CD4-positive, alpha-beta T cell treated with Interleukin-21 for 1 hour (primary cell): ENCODE measurements around the gene ADAMTSL3.
"Not testable (repeated sequence)": the region's sequence is repeated elsewhere in the genome, so short reads cannot be mapped to it uniquely, and the experiment has no call there.

Experiments used
- DNase-seq: peaks from one replicate; pipeline ENCODE4 v3.0.0-alpha.2; 2020

The ADAMTSL3 gene

DNA sequence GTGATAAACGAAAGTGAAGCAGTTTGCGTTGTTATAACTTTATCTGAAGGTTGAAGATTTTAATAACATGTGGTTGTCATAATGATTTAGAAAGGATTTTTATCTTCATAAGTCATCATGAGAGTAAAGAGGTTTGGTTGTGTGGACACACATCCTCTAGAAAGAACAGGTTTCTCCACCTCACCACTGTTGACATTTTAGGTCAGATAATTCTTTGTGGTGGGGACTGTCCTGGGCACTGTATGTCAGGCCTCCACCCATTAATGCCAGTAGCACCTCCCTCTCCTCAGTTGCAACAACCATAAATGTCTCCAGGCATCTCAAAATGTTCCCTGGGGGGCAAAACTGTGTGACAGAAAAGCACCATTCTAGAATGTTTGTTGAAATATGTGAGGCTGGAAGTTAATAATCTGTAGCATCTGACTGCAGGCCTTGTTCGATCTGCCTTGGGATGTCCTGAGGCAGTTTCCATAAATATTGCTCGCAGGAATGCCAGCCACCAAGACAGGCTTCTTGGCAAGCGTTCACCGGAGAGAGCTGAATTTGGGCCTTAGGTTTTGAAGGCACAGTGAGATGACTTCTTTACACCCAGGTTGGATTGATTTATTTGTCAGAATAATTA is 100.1 kb downstream of the ADAMTSL3 start:
- DNase-seq, result no peak

DNA sequence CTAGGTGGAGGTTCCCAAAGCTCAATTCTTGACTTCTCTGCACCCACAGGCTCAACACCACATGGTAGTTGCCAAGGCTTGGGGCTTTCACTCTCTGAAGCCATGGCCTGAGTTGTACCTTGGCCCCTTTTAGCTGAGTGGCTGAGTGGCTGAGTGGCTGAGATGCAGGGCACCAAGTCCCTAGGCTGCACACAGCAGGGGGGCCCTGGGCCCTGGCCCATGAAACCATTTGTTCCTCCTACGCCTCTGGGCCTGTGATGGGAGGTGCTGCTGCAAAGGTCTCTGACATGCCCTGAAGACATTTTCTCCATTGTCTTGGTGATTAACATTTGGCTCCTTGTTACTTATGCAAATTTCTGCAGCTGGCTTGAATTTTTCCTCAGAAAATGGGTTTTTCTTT is 103.4 kb downstream of the ADAMTSL3 start:
- not testable (repeated sequence) for DNase-seq

DNA sequence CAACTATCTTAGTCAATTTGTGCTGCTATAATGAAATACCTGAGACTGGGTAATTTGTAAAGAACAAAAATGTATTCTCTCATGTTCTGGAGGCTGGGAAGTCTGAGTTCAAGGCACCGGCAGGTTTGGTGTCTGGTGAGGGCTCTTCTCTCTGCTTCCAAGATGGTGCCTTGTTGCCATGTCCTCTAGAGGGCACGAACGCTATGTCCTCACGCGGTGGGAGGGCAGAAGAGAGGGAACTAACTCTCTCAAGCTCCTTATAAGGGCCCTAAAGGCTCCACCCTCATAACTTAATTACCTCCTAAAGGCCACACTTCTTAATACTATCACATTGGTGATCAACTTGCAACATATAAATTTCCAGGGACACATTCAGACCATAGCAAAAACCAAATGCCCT is 108.4 kb downstream of the ADAMTSL3 start:
- no peak for DNase-seq

DNA sequence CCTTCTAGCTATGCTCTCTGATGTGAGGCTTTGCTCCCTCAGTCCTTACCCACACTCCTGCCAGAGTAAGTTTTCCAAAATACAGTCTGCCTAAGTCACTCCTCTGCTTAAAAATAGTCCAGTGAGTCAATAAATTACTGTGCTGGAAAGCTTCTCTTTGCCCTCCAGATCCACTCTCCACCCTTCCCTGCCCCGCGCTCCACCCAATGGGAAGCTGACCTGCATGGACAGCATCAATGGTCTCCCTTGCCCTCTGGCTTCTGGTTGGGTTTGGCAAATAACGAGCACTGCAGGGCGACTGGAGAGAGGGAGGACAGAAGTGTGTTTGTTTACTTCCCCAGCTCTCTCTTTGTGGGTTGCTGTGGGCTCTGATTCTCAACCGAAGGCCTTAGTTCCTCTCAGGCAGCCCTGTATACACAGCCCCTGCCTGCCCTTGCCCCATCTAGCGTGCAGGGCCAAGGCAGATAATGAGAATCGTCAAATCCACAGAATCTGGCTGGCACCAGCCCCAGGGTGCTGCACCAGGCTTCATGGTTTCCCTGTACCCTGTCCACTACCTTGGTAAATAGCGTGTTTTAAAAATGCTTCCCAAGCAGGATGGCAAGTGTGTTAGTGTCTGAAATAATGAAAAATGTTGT is 110.4 kb downstream of the ADAMTSL3 start:
- DNase-seq, result no peak

DNA sequence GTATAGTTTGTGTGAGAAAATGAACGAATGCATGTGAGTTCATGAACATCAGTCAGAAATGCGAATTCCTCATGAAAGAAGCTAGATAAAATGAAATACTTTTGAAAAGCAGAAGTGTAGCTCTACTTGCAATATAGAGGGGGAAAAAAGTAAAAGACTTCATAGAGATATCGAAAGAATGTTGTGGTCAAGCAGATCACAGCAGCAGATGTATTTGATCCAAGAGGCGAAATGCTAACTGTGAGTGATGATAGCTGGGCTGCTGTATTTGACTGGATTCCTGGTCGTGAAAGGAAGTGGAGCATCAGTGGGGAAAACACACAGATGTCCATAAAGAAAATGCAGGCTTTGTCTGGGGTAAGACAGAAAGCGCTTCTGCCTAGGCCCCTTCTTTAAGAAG is 112.4 kb downstream of the ADAMTSL3 start:
- DNase-seq, result no peak

DNA sequence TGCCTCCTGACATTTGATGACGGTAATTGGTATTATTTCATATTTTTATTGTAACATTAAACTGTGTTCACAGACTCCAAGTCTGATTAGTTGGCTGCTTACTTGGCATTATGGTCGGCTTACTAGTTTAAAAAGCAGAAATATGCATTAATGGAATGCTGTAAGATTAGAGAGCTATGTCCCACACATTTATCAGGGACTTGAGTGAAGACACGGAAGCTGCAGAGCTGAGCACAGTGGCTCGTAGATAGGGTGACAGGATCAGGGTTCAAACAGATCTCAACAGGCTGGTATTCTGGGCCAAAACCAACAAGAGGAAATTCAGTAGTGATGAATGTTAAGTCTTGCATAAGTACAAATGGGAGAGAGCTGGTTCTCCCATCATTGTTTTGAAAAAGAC is 113.8 kb downstream of the ADAMTSL3 start:
- no peak for DNase-seq

DNA sequence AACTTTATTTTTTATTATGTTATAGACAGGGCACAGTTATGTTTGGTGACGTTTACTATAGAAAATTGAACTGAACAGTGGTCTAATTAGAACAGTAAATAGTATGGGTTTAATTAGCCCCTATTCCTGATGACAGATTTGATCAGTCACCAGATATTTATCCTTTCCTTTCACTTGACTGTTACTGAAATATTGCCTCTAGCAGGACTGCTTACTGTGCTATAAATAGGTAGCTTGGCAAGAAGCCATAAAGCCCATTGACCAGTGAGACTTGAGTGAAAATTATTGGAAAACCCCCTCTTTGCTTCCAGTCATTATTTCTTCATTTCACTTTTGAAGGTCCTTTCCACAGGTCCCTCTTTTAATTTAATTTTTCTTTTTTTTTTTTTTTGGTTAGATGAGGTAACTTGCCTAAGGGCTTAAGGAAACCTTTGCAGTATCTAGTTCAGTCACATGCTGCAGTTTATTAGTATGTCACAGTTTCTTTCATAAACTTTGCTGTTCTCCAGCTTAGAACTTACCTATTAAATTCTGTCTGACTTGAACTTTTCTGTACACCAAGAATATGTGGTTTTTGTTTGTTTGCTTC is 115.6 kb downstream of the ADAMTSL3 start:
- DNase-seq, result no peak

DNA sequence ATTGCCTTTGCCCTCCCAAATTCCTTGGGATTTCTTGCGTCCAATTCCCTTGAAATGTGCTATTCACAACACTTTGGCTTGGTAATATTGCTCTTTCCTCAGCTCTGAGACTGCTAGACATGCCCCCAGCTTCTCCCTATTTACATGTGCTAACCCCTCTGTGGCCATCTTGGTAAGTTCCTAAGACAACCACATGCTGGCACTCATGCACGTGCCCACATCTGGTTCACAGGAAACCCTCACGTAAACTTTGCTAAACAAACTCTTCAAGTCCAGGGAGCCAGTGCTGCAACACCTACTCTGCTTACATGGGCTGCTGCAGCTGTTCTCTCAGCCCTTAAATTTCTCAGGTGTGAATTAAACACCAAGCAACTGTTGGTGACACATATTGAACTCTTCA is 121.8 kb downstream of the ADAMTSL3 start:
- DNase-seq, result no peak

DNA sequence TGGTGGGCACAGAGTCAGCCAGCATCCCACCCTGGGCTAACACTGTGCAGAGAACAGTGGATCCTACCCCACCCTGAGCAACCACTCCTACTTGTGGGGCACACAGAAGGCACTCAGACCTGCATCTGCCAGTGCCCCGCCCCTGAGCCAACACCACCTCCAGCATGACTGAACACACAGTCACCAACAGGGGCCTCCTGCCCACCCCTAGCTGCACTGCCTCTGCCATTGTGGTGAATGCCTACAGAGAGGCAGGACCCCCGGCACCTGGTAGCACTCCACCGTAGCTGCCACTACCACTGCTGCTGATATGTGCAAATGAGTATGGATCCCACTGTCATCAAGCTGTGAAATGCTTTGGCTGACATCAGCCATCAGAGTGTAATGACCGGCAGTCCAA is 123.1 kb downstream of the ADAMTSL3 start:
- no peak for DNase-seq

DNA sequence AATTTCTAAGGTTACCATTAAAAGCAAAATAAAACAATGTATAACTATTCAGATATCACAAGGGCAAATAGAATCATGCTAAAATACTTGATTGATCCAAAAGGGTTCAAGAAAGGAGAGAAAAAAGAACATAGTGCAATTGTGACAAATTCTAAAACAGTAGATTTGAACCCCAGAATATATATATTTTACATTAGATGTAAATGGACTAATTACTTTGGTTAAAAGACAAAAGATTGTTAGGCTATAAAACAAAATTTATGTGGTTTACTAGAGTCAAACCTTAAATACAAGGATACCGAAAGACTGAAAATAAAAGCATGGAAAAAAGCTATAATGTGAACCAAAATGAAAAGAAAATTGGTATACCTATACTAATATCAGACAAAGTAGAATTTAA is 129.3 kb downstream of the ADAMTSL3 start:
- no peak for DNase-seq

DNA sequence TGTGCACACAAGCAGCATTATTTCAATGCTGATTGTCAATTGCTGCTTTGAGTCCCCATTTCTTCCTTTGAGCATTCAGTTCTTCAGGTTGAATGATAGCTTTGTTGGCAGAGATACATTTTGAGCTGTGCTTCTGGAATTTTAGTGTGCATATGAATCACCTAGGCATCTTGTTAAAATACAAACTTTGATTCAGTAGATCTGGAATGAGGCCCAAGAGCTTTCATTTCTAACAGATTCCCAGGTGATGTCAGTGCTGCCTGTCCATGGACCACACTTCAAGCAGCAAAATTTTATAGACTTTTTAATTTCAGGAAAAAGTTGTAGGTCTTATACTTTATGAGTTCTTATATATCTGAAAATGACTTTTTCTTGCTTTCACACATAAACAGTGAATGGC is 131.1 kb downstream of the ADAMTSL3 start:
- DNase-seq, result no peak

DNA sequence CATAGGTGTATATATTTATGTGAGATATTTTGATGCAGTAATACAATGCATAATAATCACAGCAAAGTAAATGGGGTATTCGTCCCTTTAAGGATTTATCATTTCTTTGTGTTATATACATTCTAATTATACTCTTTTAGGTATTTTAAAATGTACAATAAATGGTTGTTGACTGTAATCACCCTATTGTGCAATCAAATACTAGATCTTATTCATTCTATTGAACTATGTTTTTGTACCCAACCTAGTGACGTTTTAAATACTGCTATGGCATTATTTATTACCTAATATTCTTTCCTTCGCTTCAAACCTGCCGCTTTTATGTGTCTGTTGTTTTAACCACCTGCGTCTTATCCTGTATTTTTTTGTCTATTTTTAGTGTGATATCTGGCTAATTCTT is 132.4 kb downstream of the ADAMTSL3 start:
- no peak for DNase-seq

DNA sequence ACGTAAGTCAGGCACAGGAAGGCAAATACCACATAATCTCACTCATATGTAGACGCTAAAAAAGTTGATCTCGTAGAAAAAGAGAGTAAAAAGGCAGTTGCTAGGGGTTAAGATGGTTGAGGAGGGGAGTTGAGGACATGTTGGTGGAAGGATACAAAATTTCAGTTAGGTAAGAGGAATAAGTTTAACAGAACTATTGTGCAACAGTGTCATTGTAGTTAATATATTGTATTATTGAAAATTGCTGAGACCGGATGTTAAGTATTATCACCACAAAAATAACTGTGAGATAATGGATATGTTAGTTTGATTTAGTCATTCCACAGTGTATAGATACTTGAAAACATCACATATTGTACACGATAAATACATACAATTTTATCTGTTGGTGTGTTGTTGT is 139.1 kb downstream of the ADAMTSL3 start:
- no peak for DNase-seq

DNA sequence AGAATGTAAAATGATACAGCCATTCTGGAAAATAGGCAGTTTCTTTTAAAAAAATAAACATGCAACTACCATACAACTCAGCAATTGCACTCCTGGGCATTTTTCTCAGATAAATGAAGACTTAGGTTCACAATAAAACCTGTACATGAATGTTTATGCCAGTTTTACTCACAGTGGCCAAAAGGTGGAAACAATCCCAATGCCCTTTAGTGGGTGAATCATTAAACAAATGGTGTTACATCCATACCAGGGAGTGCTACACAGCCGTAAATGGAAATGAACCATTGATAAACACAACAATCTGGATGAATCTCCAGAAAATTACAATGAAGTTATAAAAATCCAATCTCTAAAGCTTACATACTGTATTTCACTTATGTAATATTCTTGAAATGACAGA is 140.3 kb downstream of the ADAMTSL3 start:
- no peak for DNase-seq

DNA sequence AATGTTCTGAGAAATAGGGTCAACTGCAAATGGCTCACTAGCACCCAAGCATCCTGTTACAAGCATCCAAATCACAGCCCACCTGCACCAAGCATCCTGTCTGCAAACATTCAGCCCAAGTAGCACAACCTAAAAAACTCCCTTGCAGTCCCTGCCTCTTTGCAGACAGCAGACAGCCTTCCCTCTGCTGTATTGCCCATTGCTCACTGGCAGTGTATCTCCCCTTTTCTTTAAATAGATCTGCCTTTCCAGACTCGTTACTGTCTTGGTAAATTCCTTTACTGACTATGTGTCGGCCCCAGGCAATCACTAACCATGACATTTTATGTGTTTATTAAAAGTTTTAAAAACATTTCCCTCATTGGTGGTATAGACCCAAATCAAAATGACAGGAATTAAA is 155.4 kb downstream of the ADAMTSL3 start:
- DNase-seq, result no peak

DNA sequence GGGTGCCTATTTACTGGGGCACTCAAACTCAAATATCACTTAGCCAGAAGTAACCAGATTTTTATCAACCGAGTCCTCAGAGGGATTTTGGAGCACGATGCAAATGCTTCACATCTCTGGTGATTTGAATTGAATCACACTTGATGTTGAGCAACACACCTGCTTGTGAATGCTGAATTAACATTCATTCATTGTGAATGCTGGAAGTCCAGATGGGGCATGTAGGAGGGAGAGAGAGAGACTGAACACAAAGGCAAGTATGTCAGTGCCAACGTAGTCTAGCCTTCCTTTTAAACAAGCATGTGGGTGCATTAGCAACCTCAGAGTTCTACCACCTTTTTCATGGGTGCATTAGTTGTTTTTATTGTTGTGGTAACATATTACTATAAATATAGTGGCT is 156.2 kb downstream of the ADAMTSL3 start:
- no peak for DNase-seq

DNA sequence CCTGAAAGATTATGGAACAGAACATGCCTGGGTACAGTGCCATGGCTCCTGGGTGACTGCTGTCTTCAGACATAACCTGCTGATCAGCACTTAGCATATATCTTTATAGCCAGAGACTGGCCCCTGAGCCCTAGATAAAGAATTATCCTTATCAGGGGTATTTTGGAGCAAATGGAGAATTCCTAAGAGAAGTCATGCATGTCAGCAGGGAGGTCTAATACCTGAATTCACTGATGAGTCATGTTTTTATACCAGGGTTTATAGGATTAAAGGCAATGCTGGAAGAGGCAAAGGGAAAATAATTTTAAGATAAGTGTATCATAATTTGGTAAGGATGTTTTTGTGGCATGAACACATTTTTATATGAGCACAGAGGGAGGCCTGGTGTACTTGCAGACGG is 159.8 kb downstream of the ADAMTSL3 start:
- no peak for DNase-seq

DNA sequence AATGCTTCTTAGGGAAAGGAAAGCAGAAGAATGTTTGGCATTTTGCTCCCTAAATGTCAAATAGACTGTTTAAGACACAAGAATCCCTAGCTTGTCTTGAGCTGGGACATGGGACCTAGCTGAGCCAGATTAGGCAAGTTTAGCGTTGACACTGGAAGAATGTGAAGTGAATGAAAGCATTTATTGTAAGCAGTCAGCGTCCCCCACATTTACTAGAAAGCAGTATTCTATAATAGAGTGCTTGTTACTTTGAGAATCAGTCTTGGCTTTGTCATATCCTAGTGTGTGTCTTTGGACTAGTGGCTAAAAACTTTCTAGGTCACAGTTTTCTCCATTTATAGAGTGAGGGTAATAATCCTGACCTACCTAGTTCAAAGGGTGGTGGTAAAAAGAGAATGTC is 161.6 kb downstream of the ADAMTSL3 start:
- no peak for DNase-seq

DNA sequence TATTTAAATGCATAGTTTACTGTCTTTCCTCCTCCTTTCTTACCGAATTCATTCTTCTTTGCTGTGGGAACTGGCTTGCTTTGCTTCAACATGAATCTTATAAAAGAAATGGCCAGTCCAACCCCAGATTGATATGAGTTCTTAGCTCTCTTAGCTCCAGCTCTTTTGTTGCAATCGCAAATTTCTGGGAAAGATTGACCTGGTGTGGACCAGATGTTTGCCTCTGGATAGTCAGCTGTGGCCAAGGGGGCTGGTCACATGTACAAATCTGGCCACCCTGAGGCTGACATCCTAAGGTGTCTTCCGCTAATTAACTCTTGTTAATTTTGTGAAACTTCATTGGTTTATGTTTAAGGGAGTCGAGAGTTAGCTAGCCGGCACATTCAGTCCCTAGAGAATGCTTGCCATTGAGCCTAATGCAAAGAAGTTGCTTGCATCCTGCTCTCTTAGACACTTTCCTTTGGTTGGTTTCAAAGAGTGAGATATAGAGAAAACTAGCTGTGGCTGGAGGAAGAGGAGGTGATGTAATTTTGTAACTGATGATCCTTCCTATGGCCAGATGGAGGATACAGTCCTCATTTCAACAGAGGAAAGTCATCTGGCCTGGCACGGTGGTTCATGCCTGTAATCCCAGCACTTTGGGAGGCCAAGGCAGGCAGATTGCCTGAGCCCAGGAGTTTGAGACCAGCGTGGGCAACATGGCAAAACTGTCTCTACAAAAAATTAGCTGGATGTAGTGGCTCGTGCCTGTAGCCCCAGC is 162.4 kb downstream of the ADAMTSL3 start:
- no peak for DNase-seq

DNA sequence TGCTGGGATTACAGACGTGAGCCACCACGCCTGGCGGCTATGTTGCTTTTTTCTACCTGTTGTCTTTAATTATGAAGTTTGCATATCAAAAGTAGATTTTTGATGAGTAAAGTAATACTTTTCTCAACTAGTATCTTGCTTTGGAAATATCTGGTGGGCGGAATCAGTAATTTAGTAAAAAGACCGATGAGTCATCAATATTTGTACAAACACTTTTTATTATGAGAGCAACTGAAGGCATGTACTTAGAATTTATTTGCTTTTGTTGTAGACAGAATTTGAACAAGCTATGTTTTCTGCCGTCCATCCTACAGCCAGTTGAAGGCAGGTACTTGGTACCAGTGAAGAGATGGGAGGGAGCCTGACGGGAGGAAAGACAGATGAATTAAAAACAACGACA is 164.7 kb downstream of the ADAMTSL3 start:
- DNase-seq, result no peak

DNA sequence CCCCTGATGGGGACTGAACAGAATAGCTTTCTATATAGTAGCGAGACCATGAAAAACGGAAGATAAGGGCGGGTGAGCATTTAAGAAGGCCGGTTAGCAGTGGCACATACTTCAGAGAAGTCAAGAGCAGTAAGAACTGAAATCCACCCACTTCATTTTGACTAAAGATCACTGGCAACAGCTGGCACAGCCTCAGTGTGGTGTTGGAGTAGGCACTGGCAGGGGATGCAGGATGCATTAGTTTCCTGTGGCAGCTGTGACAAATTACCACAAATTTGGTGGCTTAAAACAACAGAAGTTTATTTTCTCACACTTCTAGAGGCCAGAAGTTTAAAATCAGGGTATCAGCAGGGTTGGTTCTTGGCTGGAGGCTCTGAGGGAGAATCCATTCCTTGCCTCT is 176.5 kb downstream of the ADAMTSL3 start:
- no peak for DNase-seq

DNA sequence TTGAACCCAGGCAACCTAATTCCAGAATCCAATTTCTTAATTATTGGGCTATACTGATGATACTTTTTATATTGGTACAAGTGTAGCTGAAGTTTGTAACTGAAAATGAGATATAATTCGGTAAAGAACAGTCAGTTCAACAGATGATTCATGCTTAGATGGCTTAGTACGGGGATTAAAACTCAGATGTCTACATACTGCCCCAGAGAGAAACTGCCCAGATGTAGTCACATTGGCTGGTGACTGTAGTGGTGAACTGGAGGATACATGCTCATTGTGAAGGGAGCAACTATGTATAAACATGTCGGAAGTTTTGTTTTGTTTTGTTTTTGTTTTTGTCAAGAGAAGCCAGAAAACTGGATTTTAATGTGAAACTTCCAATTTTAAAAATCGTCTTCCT is 179.6 kb downstream of the ADAMTSL3 start:
- DNase-seq, result no peak

DNA sequence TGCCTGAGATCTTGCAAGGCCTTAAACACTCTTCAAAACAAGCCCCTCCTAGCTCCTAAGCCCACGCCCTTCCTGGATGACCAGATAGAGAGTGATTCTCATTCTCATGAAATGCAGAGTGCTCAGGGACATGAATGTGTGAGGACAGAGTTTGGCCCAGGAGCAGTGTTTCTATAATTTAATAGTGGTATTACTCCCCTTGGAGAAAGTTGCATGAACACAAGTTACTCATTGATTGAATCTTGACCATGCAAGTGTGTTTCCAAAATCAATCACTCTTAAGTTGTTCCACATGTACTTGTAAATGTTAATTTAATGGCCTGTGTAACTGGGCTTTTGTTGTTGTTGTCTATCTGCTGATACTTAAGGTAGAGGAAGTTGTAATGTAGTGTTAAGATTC is 181.6 kb downstream of the ADAMTSL3 start:
- DNase-seq, result no peak

DNA sequence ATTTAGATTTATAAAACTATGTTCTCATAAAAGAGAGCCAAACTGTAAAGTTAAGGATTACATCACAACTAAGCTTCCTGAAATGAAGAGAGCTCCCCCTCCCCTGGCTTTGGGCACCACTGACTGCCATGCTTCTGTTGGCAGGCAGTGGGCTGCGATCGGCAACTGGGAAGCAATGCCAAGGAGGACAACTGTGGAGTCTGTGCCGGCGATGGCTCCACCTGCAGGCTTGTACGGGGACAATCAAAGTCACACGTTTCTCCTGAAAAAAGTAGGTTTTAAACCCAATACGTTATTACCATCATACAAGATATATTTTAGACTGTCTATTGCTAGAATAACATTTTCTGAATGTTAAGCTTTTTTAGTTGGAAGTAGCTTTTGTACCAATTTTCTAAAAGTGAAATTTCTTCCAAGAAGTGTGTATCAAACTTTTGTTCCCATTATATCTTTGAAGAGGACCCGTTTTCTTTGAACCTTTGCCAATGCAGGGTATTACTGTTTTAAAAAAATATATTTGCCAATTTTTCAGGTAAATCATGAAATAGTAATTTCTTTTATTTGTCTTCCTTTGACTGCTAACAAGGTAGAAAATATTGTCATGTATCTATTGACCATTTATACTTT is 184.1 kb downstream of the ADAMTSL3 start:
- no peak for DNase-seq
